ENCODE data around the gene INSL3. TPM values are rescaled to one million over a fixed set of nuclear protein-coding genes. Genes with fewer than 3 reads are reported as not detected.
"Not testable (repeated sequence)": the region's sequence is repeated elsewhere in the genome, so short reads cannot be mapped to it uniquely, and the experiment has no call there.

The INSL3 gene
- total and polyA plus RNA-seq, 2 donors (not counting 1 experiment from before 2014, with no cell fraction given): 3.4 to 3.6 TPM

DNA sequence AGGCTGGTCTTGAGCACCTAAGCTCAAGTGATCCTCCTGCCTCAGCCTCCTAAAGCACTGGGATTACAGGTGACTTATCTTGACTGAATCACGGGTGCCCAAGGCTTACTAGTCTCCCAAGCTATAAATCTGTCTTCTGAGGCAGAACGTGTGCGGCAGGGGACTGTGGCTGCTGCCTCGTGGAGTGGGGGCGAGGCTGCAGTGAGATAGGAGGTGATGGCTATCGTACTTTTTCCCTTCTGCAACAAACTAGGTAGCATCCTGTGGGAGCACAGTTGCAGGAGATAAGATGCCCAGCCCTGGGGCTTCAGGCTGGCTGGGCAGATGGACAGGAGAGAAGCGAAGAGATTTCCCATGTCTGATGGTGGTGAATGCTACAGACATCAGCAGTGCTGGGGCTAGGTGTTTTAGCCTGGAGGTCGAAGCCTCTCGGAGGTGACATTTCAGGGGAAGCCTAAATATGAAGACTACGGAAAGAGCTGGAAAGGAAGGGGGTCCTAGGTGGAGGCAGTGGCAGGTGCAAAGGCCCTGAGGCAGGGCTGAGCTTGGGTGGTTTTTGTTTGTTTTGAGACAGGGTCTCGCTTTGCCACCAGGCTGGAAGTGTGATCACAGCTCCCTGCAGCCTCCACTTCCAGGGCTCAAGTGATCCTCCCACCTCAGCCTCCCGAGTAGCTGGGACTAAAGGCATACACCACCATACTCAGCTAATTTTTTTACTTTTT lies 19.0 kb downstream of the INSL3 start:
- POLR2A ChIA-PET: no interaction called here
- 72% methylated on average over 12 of the region's 12 CpGs for WGBS (ENCODE audit: insufficient coverage)
- H3K4me3 ChIP-seq (ENCODE audit: control extremely low read depth in 1 of 5, extremely low read depth in 1 of 5, insufficient read depth in 1 of 5, low read depth in 2 of 5, low read length in 4 of 5): no peak overlapping the region
- H3K4me2 ChIP-seq (replicated peaks; ENCODE audit: low read depth, low read length, poor library complexity, severe bottlenecking): peak overlapping the region; percentile 64
- peaks cover 4% of the 10 kb centered on the region for H3K27me3 Mint-ChIP-seq
- peaks cover 12% of the 10 kb centered on the region for H3K4me1 Mint-ChIP-seq
- intact Hi-C loops (cut with micrococcal nuclease): no loop called here
- H3K9ac ChIP-seq (ENCODE audit: low read length): no peak overlapping the region
- H3K36me3 ChIP-seq (replicated peaks in 1 of 2; ENCODE audit: control extremely low read depth in 1 of 2, control insufficient read depth in 1 of 2, extremely low read depth in 1 of 2, insufficient read depth in 2 of 2, low read length in 1 of 2): no peaks in the 10 kb centered on the region
- TF ChIP-seq EZH2 (IDR thresholded peaks at IDR 0.05; ENCODE audit: borderline replicate concordance, insufficient read depth, low read depth, low read length, poor library complexity, severe bottlenecking): no peak
- TF ChIP-seq, protein P1, sequence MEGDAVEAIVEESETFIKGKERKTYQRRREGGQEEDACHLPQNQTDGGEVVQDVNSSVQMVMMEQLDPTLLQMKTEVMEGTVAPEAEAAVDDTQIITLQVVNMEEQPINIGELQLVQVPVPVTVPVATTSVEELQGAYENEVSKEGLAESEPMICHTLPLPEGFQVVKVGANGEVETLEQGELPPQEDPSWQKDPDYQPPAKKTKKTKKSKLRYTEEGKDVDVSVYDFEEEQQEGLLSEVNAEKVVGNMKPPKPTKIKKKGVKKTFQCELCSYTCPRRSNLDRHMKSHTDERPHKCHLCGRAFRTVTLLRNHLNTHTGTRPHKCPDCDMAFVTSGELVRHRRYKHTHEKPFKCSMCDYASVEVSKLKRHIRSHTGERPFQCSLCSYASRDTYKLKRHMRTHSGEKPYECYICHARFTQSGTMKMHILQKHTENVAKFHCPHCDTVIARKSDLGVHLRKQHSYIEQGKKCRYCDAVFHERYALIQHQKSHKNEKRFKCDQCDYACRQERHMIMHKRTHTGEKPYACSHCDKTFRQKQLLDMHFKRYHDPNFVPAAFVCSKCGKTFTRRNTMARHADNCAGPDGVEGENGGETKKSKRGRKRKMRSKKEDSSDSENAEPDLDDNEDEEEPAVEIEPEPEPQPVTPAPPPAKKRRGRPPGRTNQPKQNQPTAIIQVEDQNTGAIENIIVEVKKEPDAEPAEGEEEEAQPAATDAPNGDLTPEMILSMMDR (IDR thresholded peaks at IDR 0.05): no peak
- peaks cover 0 to 6% (median 0%) of the 10 kb centered on the region in 3 donors for H3K9me3 ChIP-seq (ENCODE audit: control extremely low read depth in 1 of 3, control insufficient read depth in 2 of 3, insufficient read depth in 1 of 3, low read length in 2 of 3)
- H3K4me1 ChIP-seq (ENCODE audit: control insufficient read depth in 2 of 2, insufficient read depth in 2 of 2, low read length in 2 of 2): peaks cover 8 to 15% of the 10 kb centered on the region in 2 donors
- H2AFZ ChIP-seq (ENCODE audit: insufficient read depth, low read depth, low read length, poor library complexity, severe bottlenecking): no peak overlapping the region
- no peaks in the 10 kb centered on the region for H3K9me3 Mint-ChIP-seq (ENCODE audit: insufficient read depth)
- peak overlapping the region; percentile 8 for H3K4me3 Mint-ChIP-seq
- DNase-seq (no peak), ATAC-seq (ENCODE audit: low read depth) (no peak)
- CTCF ChIA-PET: interaction anchor here (1.4 kb wide), 1 partner anchor 8 kb away, joined by 4 read pairs; the partner anchor contains the start of gene B3GNT3
- H4K20me1 ChIP-seq (ENCODE audit: control insufficient read depth, insufficient read depth, low read length, poor library complexity, severe bottlenecking): no peaks in the 10 kb centered on the region
- no peak overlapping the region for H3K27ac ChIP-seq (ENCODE audit: low read length in 2 of 2)
- peaks cover 0 to 9% (median 2%) of the 10 kb centered on the region in 4 experiments for H3K27me3 ChIP-seq (replicated peaks in 1 of 4; ENCODE audit: control extremely low read depth in 1 of 4, control insufficient read depth in 3 of 4, insufficient read depth in 4 of 4, low read length in 3 of 4)
- H3K27ac Mint-ChIP-seq: no peak overlapping the region
- no peaks in the 10 kb centered on the region for H3K79me2 ChIP-seq (ENCODE audit: control insufficient read depth, insufficient read depth, low read length)

DNA sequence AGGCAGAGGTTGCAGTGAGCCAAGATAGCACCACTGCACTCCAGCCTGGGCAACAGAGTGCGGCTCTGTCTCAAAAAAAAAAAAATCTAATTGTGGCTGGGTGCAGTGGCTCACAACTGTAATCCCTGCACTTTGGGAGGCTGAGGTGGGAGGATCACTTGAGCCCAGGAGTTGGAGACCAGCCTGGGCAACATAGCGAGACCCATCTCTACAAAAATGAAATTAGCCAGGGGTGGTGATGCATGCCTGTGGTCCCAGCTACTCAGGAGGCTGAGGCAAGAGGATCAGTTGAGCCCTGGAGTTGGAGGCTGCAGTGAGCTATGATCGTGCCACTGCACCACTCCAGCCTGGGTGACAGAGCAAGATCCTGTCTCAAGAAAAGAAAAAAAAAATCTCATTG lies 22.7 kb downstream of the INSL3 start:
- Histone ChIP-seq H3K9me3 (ENCODE audit: control extremely low read depth in 1 of 3, control insufficient read depth in 2 of 3, insufficient read depth in 1 of 3, low read length in 2 of 3) (peaks cover 0 to 18% (median 0%) of the 10 kb centered on the region in 3 donors), H3K4me1 (ENCODE audit: control insufficient read depth in 2 of 2, insufficient read depth in 2 of 2, low read length in 2 of 2) (peaks cover 32 to 35% of the 10 kb centered on the region in 2 donors), H3K27me3 (replicated peaks in 1 of 4; ENCODE audit: control extremely low read depth in 1 of 4, control insufficient read depth in 3 of 4, insufficient read depth in 4 of 4, low read length in 3 of 4) (peaks cover 0 to 40% (median 22%) of the 10 kb centered on the region in 4 experiments)
- H2AFZ ChIP-seq (ENCODE audit: insufficient read depth, low read depth, low read length, poor library complexity, severe bottlenecking); H4K20me1 ChIP-seq (ENCODE audit: control insufficient read depth, insufficient read depth, low read length, poor library complexity, severe bottlenecking); H3K79me2 ChIP-seq (ENCODE audit: control insufficient read depth, insufficient read depth, low read length); H3K36me3 ChIP-seq (replicated peaks in 1 of 2; ENCODE audit: control extremely low read depth in 1 of 2, control insufficient read depth in 1 of 2, extremely low read depth in 1 of 2, insufficient read depth in 2 of 2, low read length in 1 of 2); H3K27ac Mint-ChIP-seq; H3K9ac ChIP-seq (ENCODE audit: low read length); H3K4me3 ChIP-seq (ENCODE audit: control extremely low read depth in 1 of 5, extremely low read depth in 1 of 5, insufficient read depth in 1 of 5, low read depth in 2 of 5, low read length in 4 of 5); H3K9me3 Mint-ChIP-seq (ENCODE audit: insufficient read depth); intact Hi-C loops (cut with micrococcal nuclease); DNase-seq; H3K27ac ChIP-seq (ENCODE audit: low read length in 2 of 2); H3K4me2 ChIP-seq (replicated peaks; ENCODE audit: low read depth, low read length, poor library complexity, severe bottlenecking); ATAC-seq (ENCODE audit: low read depth); H3K4me3 Mint-ChIP-seq: not testable (repeated sequence)
- ChIA-PET CTCF (interaction anchor here (0.6 to 1.2 kb wide), 2 partner anchors 17 to 94 kb away, joined by 3 to 5 read pairs; no protein-coding TSS in a partner anchor), POLR2A (interaction anchor here (0.6 to 0.7 kb wide), 2 partner anchors 11 to 47 kb away, joined by 5 to 12 read pairs; partner anchors contain the start of gene FCHO1)
- Mint-ChIP-seq H3K27me3 (peaks cover 17% of the 10 kb centered on the region), H3K4me1 (peaks cover 35% of the 10 kb centered on the region)
- 84% methylated on average over 3 of the region's 3 CpGs for WGBS (ENCODE audit: insufficient coverage)
